HG03457 (cell line): Measurements from ENCODE around the gene PLSCR1.
"Not testable (repeated sequence)": the region's sequence is repeated elsewhere in the genome, so short reads cannot be mapped to it uniquely, and the experiment has no call there.

ENCODE experiments used
- ATAC-seq: cut with Tn5 transposase; IDR thresholded peaks from one replicate; pipeline ENCODE4 v1.9.1; 2021; ENCODE audit warnings: moderate number of reproducible peaks; ENCODE audit not compliant: unreplicated experiment

PLSCR1 gene

DNA sequence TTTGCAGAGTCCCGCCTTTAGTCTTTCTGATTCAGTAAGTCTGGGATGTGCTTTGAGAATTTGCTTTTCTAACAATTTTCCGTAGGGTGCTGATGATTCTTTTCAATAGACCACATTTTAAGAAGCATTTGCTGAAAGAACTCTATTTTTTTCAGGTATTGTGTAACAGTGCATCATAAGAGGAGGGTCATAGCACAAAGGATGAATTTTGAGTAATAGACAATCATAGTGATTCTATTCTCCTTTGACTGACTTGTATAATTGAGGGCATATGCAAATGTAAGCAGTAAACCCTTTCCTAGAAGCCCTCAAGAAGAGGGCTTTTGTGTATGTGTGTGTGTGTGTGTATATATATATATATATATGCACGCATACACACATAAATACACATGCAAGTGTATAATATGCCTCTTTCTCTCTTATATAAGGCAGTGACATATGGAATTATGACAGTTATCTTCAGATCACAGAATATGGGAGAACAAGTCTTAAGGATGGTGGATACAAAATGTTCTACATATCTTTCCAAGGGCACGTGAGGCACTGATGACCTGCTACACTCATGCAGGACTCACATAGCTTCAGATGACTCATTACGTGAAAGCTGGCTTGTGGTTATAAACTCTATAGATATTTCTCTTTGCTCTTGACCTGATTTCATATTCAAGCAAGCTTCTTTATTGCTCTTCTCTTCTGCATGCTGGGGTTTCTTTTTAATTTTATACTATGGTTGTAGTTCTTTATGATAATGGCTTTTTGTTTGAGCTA is 6.5 kb upstream of the PLSCR1 start:
- ATAC-seq = peak; percentile 83

DNA sequence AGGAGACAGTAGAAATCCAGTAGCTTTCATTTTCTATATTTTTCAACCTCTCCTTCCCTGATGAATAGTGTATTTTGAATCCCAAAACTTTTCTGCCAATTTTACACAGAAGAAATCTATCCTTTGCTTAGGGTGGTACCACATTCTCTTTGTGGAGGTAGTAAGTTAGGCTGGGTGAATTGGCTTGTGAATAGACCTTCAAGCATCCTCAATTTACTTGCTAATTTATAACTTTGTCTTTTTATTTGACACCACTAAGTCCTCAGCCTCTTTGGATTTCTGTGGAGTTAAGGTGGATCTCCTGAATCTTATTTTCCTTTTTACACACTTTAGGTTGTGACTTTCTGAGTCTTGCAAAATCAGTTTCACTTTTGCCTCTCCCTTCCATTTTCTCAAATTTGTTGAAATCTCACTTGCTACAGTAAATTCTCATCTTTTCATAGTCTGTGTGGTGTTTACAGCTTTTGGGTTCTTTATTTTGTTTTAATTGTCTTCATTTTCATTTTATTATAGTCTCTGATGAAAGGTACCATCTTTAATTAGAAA is 5.7 kb upstream of the PLSCR1 start:
- ATAC-seq = no peak

GRCh38 chr3:146547235-146547835 is 2.9 kb upstream of the PLSCR1 start:
- no peak for ATAC-seq

DNA sequence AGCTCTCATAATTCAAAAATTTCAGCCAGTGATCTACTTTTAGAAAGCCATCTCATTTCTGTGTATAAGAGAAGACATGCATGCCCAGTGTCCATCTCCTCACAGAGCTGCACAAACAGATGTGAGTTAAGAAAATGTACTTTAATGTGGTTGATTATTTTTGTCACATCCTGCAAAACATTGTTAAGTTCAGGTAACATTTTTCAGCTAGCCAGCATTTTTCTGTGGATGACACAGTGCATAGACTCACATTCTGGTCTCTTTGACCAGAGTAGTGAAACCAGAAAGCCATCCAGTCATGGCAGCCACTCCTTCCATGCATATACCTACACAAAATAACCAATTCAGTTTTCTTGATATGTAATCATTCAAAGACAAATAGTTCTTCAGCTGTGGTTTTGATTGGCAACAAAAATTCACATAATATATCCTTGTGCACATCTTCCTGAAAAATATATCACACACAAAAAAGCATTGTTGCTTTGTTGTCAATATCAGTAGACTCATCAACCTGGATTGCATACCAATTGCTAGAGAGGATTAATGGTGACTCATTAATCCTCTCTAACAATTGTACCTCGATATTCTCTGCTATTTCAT is 2.1 kb upstream of the PLSCR1 start:
- ATAC-seq = no peak

DNA sequence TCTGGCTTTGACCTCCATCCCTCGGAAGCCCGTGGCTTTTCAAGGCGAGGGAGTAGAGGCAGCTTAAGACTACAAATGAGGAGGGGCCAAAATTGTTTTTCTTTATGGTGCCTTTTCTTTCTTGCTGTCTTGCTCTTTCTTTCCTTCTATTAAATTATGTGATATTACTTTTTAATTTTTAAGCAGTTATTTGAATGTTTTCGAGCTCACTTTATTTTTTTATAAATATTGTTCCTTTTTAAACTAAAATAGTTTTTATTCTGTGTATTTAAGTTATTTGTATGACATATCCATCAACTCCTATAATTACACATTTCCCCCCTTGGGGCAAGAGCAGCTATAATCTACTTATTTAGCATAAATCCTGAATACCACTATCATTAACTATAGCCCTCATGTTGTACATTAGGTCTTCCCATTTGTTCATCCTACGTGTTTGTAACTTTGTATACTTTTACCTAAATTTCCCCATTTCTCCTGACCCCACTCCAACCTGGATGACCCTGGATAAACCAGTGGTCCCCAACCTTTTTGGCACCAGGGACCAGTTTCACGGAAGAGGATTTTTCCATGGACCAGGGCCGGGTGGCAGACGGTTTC is 622 bp upstream of the PLSCR1 start:
- no peak for ATAC-seq

- peak; percentile 0 for ATAC-seq
These were observed 876 bp downstream of the PLSCR1 start for GRCh38 chr3:146543461-146544001.

DNA sequence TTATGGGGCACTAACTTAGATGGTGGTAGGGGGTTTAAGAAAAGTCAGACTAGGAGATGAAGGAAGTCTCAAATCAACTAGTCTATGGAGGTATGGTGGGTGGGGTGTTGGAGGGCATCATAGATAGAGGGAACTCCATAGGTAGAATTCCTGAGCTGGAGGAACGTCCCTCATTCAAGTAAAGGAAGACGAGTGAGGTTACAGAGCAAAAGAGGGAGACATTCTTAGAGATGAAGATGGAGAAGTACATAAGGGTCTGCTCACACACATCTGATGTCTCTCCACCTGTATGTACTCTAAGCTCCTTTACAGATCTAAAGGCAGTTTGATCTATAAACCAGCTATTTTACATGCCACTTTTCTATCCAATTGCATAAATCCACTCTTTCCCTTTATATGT is 1.4 kb downstream of the PLSCR1 start:
- ATAC-seq = no peak

DNA sequence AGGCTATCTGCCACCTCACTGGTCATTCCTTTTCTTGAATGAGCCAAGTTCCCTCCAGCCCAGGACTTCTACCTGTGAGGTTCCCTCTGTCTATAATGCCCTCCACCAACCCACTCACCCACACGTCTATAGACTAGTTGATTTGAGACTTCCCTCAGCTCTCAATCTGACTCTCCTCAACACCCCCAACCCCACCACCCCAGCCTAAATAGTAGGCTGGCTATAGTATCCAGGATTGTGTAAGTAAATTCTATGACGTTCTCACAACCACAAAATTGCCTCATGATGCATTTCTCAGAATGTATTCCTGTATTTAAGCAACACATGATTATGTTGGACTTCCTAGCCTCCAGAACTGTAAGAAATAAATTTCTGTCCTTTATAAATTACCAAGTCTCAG is 2.2 kb downstream of the PLSCR1 start:
- no peak for ATAC-seq

GRCh38 chr3:146540978-146541377 is 3.4 kb downstream of the PLSCR1 start:
- ATAC-seq = no peak

- no peak for ATAC-seq
These were observed 4.2 kb downstream of the PLSCR1 start for GRCh38 chr3:146540236-146540635.

DNA sequence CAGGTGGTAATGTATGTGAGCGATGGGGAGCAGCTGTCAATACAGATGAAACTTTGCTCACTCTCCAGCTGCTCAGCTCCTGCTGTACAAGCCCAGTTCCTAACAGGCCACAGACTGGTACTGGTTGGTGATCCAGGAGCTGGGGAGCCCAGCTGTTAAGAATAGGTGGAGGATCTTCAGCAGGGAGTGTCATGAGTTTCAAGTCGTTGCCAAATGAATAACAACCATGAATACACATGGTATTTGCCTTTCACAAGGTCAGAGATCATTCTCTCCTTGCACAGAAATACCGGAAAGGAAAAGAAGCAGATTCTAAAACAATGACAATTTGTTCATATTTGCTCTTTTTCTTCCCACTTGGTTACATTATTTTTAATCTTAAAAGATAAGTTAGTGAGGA is 5.1 kb downstream of the PLSCR1 start:
- ATAC-seq = no peak

- ATAC-seq = no peak
These were observed 6.8 kb downstream of the PLSCR1 start for GRCh38 chr3:146537603-146538002.

DNA sequence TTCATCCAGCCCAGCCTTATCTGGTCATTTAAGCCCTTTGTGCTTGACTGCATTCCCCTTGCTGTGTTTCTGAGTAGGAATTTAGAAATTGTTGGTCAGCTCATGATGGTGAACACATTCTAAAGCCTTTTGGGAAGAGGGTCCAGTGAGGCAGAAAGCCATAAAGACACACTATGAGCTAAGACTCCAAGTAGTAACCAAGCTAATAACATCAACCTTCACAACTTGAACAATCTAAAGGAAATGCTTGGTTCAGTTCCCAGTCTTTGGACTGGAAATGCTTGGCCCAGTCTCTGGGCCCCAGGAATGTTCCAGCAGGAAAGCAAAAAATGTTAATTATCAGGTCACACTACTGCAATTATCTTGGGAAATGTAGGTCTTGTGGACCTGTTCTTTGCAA is 7.7 kb downstream of the PLSCR1 start:
- ATAC-seq = no peak

GRCh38 chr3:146532406-146532805 is 12.0 kb downstream of the PLSCR1 start:
- ATAC-seq = no peak

DNA sequence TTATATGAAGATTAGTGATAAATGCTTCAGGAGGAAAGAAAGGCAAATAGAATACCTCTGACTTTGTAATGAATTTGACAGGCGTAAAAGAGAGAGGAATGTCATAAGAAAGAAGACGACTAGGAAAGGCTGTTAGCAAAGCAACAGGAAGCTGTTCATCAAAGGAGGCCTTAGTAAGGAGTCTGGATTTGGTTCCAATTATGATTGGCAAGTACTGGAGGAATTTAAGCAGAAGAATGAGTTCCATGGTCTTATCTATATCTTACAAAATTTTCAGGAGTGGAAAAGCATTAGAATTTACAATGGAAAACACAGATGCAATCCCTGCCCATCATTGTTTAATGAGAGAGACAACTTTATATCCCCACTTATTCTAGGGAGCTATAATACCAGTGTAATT is 13.8 kb downstream of the PLSCR1 start:
- ATAC-seq = no peak

GRCh38 chr3:146529021-146529420 is 15.4 kb downstream of the PLSCR1 start:
- no peak for ATAC-seq

DNA sequence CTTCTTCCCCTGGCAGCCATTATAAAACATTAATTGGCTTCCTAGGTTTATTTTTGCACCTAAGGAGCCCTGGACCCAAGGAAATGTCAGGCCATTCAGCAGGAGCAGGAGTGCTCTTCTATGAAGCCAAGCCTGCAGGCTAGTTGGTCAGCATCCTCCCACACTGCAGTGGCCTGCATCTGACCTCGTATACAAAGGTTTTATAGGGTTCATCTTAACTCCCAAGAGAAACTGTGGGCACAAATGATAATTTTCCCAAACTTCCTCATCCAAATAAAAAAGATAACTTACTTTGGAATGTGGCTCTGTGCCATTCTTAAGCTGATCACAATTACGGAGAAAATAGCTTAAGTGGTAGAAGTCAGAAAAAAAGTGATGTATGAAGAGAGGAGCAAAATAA is 19.4 kb downstream of the PLSCR1 start:
- no peak for ATAC-seq

DNA sequence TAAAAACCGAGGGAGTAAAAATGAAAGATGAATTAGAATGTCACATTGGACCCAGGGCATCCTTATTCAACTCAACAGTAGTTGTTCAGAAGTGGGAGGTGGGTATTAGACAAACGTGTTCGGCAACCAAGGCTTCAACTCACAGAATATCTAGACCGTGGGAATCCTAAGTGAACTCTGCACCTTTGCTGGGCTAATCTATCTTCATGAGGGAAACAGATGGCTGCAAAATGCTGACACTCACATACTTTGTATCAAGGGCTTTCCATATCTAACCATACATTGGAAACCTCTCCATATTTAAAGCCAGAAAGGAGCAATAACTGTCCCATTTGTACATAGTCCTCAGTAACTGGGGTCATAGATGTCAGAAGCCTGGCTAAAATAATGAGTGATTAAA is 20.9 kb downstream of the PLSCR1 start:
- no peak for ATAC-seq

DNA sequence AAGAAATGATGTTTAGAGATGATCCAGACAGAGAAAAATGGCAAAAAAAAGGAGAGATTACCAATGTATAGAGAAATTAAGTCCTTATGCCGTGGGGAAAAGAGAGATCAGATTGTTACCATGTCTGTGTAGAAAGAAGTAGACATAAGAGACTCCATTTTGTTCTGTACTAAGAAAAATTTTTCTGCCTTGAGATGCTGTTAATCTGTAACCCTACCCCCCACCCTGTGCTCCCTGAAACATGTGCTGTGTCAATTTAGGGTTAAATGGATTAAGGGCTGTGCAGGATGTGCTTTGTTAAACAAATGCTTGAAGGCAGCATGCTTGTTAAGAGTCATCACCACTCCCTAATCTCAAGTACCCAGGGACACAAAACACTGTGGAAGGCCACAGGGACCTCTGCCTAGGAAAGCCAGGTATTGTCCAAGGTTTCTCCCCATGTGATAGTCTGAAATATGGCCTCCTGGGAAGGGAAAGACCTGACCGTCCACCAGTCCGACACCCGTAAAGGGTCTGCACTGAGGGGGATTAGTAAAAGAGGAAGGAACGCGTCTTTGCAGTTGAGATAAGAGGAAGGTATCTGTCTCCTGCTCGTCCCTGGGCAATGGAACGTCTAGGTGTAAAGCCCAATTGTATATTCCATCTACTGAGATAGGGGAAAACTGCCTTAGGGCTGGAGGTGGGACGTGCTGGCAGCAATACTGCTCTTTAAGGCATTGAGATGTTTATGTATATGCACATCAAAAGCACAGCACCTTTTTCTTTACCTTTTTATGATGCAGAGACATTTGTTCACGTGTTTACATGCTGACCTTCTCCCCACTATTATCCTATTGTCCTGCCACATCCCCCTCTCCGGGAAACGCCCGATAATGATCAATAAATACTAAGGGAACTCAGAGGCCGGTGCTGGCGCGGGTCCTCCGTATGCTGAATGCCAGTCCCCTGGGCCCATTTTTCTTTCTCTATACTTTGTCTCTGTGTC is 21.9 kb downstream of the PLSCR1 start:
- ATAC-seq = not testable (repeated sequence)

DNA sequence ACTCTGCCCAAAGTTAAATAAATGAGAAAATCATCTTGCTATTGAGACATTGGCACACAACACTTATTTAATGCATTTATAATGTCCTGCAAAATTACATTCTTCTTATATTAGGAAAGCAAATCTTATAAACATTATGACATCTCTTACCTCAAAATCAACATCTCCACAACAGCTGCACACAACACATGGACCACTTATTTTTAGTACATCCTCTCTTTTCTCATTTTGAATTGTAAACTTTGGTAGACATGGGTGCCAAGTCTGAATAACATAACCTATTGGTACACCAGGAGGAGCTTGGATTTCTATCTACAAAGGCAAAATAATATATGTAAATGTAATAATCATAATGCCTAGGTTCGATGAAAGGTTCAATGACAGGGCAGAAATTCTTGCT is 23.0 kb downstream of the PLSCR1 start:
- no peak for ATAC-seq
